ENCODE measurements around the gene SDC4.

SDC4 gene

GRCh38 chr20:45299786-45300185 is 48.4 kb downstream of the SDC4 start:
- Histone ChIP-seq H3K36me3 (ENCODE audit: control insufficient read depth, insufficient read depth, low read length) (no peaks in the 10 kb centered on the region), H3K27me3 (ENCODE audit: control insufficient read depth, insufficient read depth, low read length) (no peaks in the 10 kb centered on the region), H3K9me3 (ENCODE audit: control insufficient read depth, insufficient read depth, low read length) (peaks cover 2% of the 10 kb centered on the region), H3K4me1 (ENCODE audit: control insufficient read depth, insufficient read depth, low read length) (peaks cover 3% of the 10 kb centered on the region), H3K9ac (ENCODE audit: low read depth, low read length) (no peak overlapping the region), H3K4me3 (ENCODE audit: low read depth, low read length) (no peak overlapping the region)

GRCh38 chr20:45297786-45298497 is 50.3 kb downstream of the SDC4 start:
- no peak overlapping the region for H3K4me3 ChIP-seq (ENCODE audit: low read depth, low read length)

GRCh38 chr20:45294659-45295058 is 53.6 kb downstream of the SDC4 start:
- Histone ChIP-seq H3K36me3 (ENCODE audit: control insufficient read depth, insufficient read depth, low read length) (no peaks in the 10 kb centered on the region), H3K27me3 (ENCODE audit: control insufficient read depth, insufficient read depth, low read length) (peaks cover 31% of the 10 kb centered on the region), H3K9ac (ENCODE audit: low read depth, low read length) (no peak overlapping the region), H3K9me3 (ENCODE audit: control insufficient read depth, insufficient read depth, low read length) (peaks cover 6% of the 10 kb centered on the region), H3K4me3 (ENCODE audit: low read depth, low read length) (no peak overlapping the region), H3K4me1 (ENCODE audit: control insufficient read depth, insufficient read depth, low read length) (no peaks in the 10 kb centered on the region)

More at GRCh38 chr20:45297786-45298497, 50.3 kb downstream of the SDC4 start:
- peaks cover 6% of the 10 kb centered on the region for H3K9me3 ChIP-seq (ENCODE audit: control insufficient read depth, insufficient read depth, low read length)
- H3K36me3 ChIP-seq (ENCODE audit: control insufficient read depth, insufficient read depth, low read length): no peaks in the 10 kb centered on the region
- no peak overlapping the region for H3K9ac ChIP-seq (ENCODE audit: low read depth, low read length)
- H3K27me3 ChIP-seq (ENCODE audit: control insufficient read depth, insufficient read depth, low read length): peaks cover 11% of the 10 kb centered on the region
- H3K4me1 ChIP-seq (ENCODE audit: control insufficient read depth, insufficient read depth, low read length): peaks cover 3% of the 10 kb centered on the region

GRCh38 chr20:45294003-45294368 is 54.2 kb downstream of the SDC4 start:
- H3K9ac ChIP-seq (ENCODE audit: low read depth, low read length): no peak overlapping the region

GRCh38 chr20:45293041-45294002 is 54.9 kb downstream of the SDC4 start:
- H3K36me3 ChIP-seq (ENCODE audit: control insufficient read depth, insufficient read depth, low read length): no peaks in the 10 kb centered on the region
- no peaks in the 10 kb centered on the region for H3K4me1 ChIP-seq (ENCODE audit: control insufficient read depth, insufficient read depth, low read length)
- peaks cover 6% of the 10 kb centered on the region for H3K9me3 ChIP-seq (ENCODE audit: control insufficient read depth, insufficient read depth, low read length)
- peak overlapping the region; percentile 37 for H3K9ac ChIP-seq (ENCODE audit: low read depth, low read length)
- H3K4me3 ChIP-seq (ENCODE audit: low read depth, low read length): peak overlapping the region; percentile 48
- H3K27me3 ChIP-seq (ENCODE audit: control insufficient read depth, insufficient read depth, low read length): peaks cover 31% of the 10 kb centered on the region

More at GRCh38 chr20:45294003-45294368, 54.2 kb downstream of the SDC4 start:
- no peaks in the 10 kb centered on the region for H3K4me1 ChIP-seq (ENCODE audit: control insufficient read depth, insufficient read depth, low read length)
- peaks cover 31% of the 10 kb centered on the region for H3K27me3 ChIP-seq (ENCODE audit: control insufficient read depth, insufficient read depth, low read length)
- H3K9me3 ChIP-seq (ENCODE audit: control insufficient read depth, insufficient read depth, low read length): peaks cover 6% of the 10 kb centered on the region
- H3K4me3 ChIP-seq (ENCODE audit: low read depth, low read length): no peak overlapping the region
- H3K36me3 ChIP-seq (ENCODE audit: control insufficient read depth, insufficient read depth, low read length): no peaks in the 10 kb centered on the region

- Histone ChIP-seq H3K9ac (ENCODE audit: low read depth, low read length) (no peak overlapping the region), H3K27me3 (ENCODE audit: control insufficient read depth, insufficient read depth, low read length) (peaks cover 33% of the 10 kb centered on the region), H3K9me3 (ENCODE audit: control insufficient read depth, insufficient read depth, low read length) (peaks cover 6% of the 10 kb centered on the region), H3K4me3 (ENCODE audit: low read depth, low read length) (no peak overlapping the region), H3K4me1 (ENCODE audit: control insufficient read depth, insufficient read depth, low read length) (no peaks in the 10 kb centered on the region), H3K36me3 (ENCODE audit: control insufficient read depth, insufficient read depth, low read length) (no peaks in the 10 kb centered on the region)
Measured at GRCh38 chr20:45292343-45292742, 55.9 kb downstream of the SDC4 start.

- Histone ChIP-seq H3K4me1 (ENCODE audit: control insufficient read depth, insufficient read depth, low read length) (no peaks in the 10 kb centered on the region), H3K9me3 (ENCODE audit: control insufficient read depth, insufficient read depth, low read length) (peaks cover 6% of the 10 kb centered on the region), H3K9ac (ENCODE audit: low read depth, low read length) (no peak overlapping the region), H3K27me3 (ENCODE audit: control insufficient read depth, insufficient read depth, low read length) (peaks cover 33% of the 10 kb centered on the region), H3K36me3 (ENCODE audit: control insufficient read depth, insufficient read depth, low read length) (no peaks in the 10 kb centered on the region), H3K4me3 (ENCODE audit: low read depth, low read length) (no peak overlapping the region)
Measured at GRCh38 chr20:45291526-45291925, 56.7 kb downstream of the SDC4 start.

- Histone ChIP-seq H3K9me3 (ENCODE audit: control insufficient read depth, insufficient read depth, low read length) (peaks cover 6% of the 10 kb centered on the region), H3K36me3 (ENCODE audit: control insufficient read depth, insufficient read depth, low read length) (no peaks in the 10 kb centered on the region), H3K27me3 (ENCODE audit: control insufficient read depth, insufficient read depth, low read length) (peaks cover 33% of the 10 kb centered on the region), H3K4me3 (ENCODE audit: low read depth, low read length) (no peak overlapping the region), H3K4me1 (ENCODE audit: control insufficient read depth, insufficient read depth, low read length) (no peaks in the 10 kb centered on the region), H3K9ac (ENCODE audit: low read depth, low read length) (no peak overlapping the region)
Measured at GRCh38 chr20:45290677-45291355, 57.4 kb downstream of the SDC4 start.

- no peaks in the 10 kb centered on the region for H3K4me1 ChIP-seq (ENCODE audit: control insufficient read depth, insufficient read depth, low read length)
- no peak overlapping the region for H3K9ac ChIP-seq (ENCODE audit: low read depth, low read length)
- peaks cover 6% of the 10 kb centered on the region for H3K9me3 ChIP-seq (ENCODE audit: control insufficient read depth, insufficient read depth, low read length)
- H3K27me3 ChIP-seq (ENCODE audit: control insufficient read depth, insufficient read depth, low read length): peaks cover 33% of the 10 kb centered on the region
- no peak overlapping the region for H3K4me3 ChIP-seq (ENCODE audit: low read depth, low read length)
- H3K36me3 ChIP-seq (ENCODE audit: control insufficient read depth, insufficient read depth, low read length): no peaks in the 10 kb centered on the region
Measured at GRCh38 chr20:45289942-45290676, 58.1 kb downstream of the SDC4 start.

GRCh38 chr20:45288860-45289259 is 59.4 kb downstream of the SDC4 start:
- Histone ChIP-seq H3K4me1 (ENCODE audit: control insufficient read depth, insufficient read depth, low read length) (no peaks in the 10 kb centered on the region), H3K27me3 (ENCODE audit: control insufficient read depth, insufficient read depth, low read length) (peaks cover 24% of the 10 kb centered on the region), H3K9me3 (ENCODE audit: control insufficient read depth, insufficient read depth, low read length) (no peaks in the 10 kb centered on the region), H3K4me3 (ENCODE audit: low read depth, low read length) (no peak overlapping the region), H3K9ac (ENCODE audit: low read depth, low read length) (no peak overlapping the region), H3K36me3 (ENCODE audit: control insufficient read depth, insufficient read depth, low read length) (no peaks in the 10 kb centered on the region)

GRCh38 chr20:45288376-45288775 is 59.8 kb downstream of the SDC4 start:
- H3K9ac ChIP-seq (ENCODE audit: low read depth, low read length): no peak overlapping the region
- no peaks in the 10 kb centered on the region for H3K9me3 ChIP-seq (ENCODE audit: control insufficient read depth, insufficient read depth, low read length)
- H3K36me3 ChIP-seq (ENCODE audit: control insufficient read depth, insufficient read depth, low read length): no peaks in the 10 kb centered on the region
- H3K27me3 ChIP-seq (ENCODE audit: control insufficient read depth, insufficient read depth, low read length): peaks cover 24% of the 10 kb centered on the region
- H3K4me1 ChIP-seq (ENCODE audit: control insufficient read depth, insufficient read depth, low read length): no peaks in the 10 kb centered on the region
- H3K4me3 ChIP-seq (ENCODE audit: low read depth, low read length): no peak overlapping the region
